H9 (cell line): Measurements from ENCODE around the gene NDUFA12. TPM values are rescaled to one million over a fixed set of nuclear protein-coding genes. Genes with fewer than 3 reads are reported as not detected.

ENCODE experiments used
- DNase-seq: peaks from one replicate; pipeline ENCODE4 v3.0.0-alpha.2; 2017
- H2AFZ ChIP-seq: one replicate; pipeline ENCODE4 v1.6.1; 2013; ENCODE audit warnings: mild to moderate bottlenecking, low read length, control low read depth, moderate library complexity
- H2AK5ac ChIP-seq: 2 replicates; pipeline ENCODE4 v1.6.1; 2013; ENCODE audit warnings: low read length, control low read depth, mixed read lengths; ENCODE audit not compliant: insufficient read length
- H2BK120ac ChIP-seq: one replicate; pipeline ENCODE4 v1.6.1; 2013; ENCODE audit warnings: low read depth, mild to moderate bottlenecking, low read length, control low read depth, inconsistent platforms; ENCODE audit not compliant: poor library complexity, severe bottlenecking
- H2BK12ac ChIP-seq: 2 replicates; pipeline ENCODE4 v1.6.1; 2013; ENCODE audit warnings: low read length, control low read depth, mixed read lengths, low read depth; ENCODE audit not compliant: insufficient read length
- H2BK15ac ChIP-seq: 2 replicates; pipeline ENCODE4 v1.6.1; 2013; ENCODE audit warnings: low read depth, low read length, control low read depth
- H2BK20ac ChIP-seq: one replicate; pipeline ENCODE4 v1.6.1; 2013; ENCODE audit warnings: low read depth, mild to moderate bottlenecking, low read length, control low read depth, inconsistent platforms; ENCODE audit not compliant: poor library complexity, severe bottlenecking
- H2BK5ac ChIP-seq: 2 replicates; pipeline ENCODE4 v1.6.1; 2013; ENCODE audit warnings: low read length, control low read depth, mixed read lengths; ENCODE audit not compliant: insufficient read length
- H3K14ac ChIP-seq: 2 replicates; pipeline ENCODE4 v1.6.1; 2013; ENCODE audit warnings: low read length, control low read depth; ENCODE audit not compliant: insufficient read depth
- H3K18ac ChIP-seq: 2 replicates; pipeline ENCODE4 v1.6.1; 2013; ENCODE audit warnings: low read depth, mild to moderate bottlenecking, mixed read lengths, low read length, control low read depth; ENCODE audit not compliant: insufficient read length
- H3K23ac ChIP-seq: 2 replicates; pipeline ENCODE4 v1.6.1; 2013; ENCODE audit warnings: low read length, control low read depth, mixed read lengths, low read depth; ENCODE audit not compliant: insufficient read length
- H3K23me2 ChIP-seq: 2 replicates; pipeline ENCODE4 v1.6.1; 2013; ENCODE audit warnings: low read depth, mild to moderate bottlenecking, mixed read lengths, low read length, control low read depth; ENCODE audit not compliant: insufficient read length, poor library complexity, severe bottlenecking
- H3K27ac ChIP-seq: 2 replicates; pipeline ENCODE4 v1.5.1; 2013; ENCODE audit warnings: low read length, control low read depth, mixed read lengths, low read depth; ENCODE audit not compliant: insufficient read length
- H3K27me3 ChIP-seq: 2 replicates; pipeline ENCODE4 v1.6.1; 2013; ENCODE audit warnings: low read length, control low read depth, inconsistent platforms; ENCODE audit not compliant: insufficient read depth
- H3K4ac ChIP-seq: 2 replicates; pipeline ENCODE4 v1.6.1; 2013; ENCODE audit warnings: low read depth, mild to moderate bottlenecking, control low read depth, inconsistent platforms, low read length, moderate library complexity
- H3K4me1 ChIP-seq: 2 replicates; pipeline ENCODE4 v1.6.1; 2013; ENCODE audit warnings: low read length, control low read depth, inconsistent platforms; ENCODE audit not compliant: insufficient read depth
- H3K4me2 ChIP-seq: 2 replicates; pipeline ENCODE4 v1.6.1; 2013; ENCODE audit warnings: low read length, control low read depth, mixed read lengths; ENCODE audit not compliant: insufficient read length, insufficient read depth
- H3K56ac ChIP-seq: 2 replicates; pipeline ENCODE4 v1.6.1; 2013; ENCODE audit warnings: low read depth, mild to moderate bottlenecking, mixed read lengths, low read length, control low read depth; ENCODE audit not compliant: insufficient read length
- H3K79me1 ChIP-seq: 2 replicates; pipeline ENCODE4 v1.6.1; 2013; ENCODE audit warnings: low read depth, mild to moderate bottlenecking, moderate library complexity, low read length, control low read depth, inconsistent platforms; ENCODE audit not compliant: insufficient read depth, poor library complexity, severe bottlenecking
- H3K79me2 ChIP-seq: 2 replicates; pipeline ENCODE4 v1.6.1; 2013; ENCODE audit warnings: low read length, control low read depth, inconsistent platforms; ENCODE audit not compliant: insufficient read depth
- H3K9ac ChIP-seq: 2 replicates; pipeline ENCODE4 v1.6.1; 2013; ENCODE audit warnings: low read length, control low read depth, mixed read lengths; ENCODE audit not compliant: insufficient read length; ENCODE audit errors: extremely low read depth
- H3K9me3 ChIP-seq: one replicate; pipeline ENCODE4 v1.6.1; 2013; ENCODE audit warnings: low read depth, low read length, inconsistent platforms; ENCODE audit not compliant: control insufficient read depth
- H3T11ph ChIP-seq: one replicate; pipeline ENCODE4 v1.6.1; 2013; ENCODE audit warnings: mild to moderate bottlenecking, low read length, control low read depth, inconsistent platforms
- H4K20me1 ChIP-seq: one replicate; pipeline ENCODE4 v1.6.1; 2013; ENCODE audit not compliant: control insufficient read depth, insufficient read length, insufficient read depth
- H4K5ac ChIP-seq: 2 replicates; pipeline ENCODE4 v1.6.1; 2013; ENCODE audit warnings: low read depth, mild to moderate bottlenecking, mixed read lengths, low read length, control low read depth; ENCODE audit not compliant: insufficient read length
- H4K8ac ChIP-seq: replicated peaks from 2 replicates; pipeline ENCODE4 v1.6.1; 2013; ENCODE audit warnings: low read length, control low read depth, mixed read lengths, low read depth; ENCODE audit not compliant: insufficient read length
- H4K91ac ChIP-seq: 2 replicates; pipeline ENCODE4 v1.6.1; 2013; ENCODE audit warnings: low read depth, mild to moderate bottlenecking, moderate library complexity, mixed read lengths, low read length, control low read depth; ENCODE audit not compliant: insufficient read length
- H3K27ac Mint-ChIP-seq, 3 experiments: 2 replicates in 2 of 3; 3 replicates in 1 of 3; pipeline ENCODE4 v1.8.0; 2020 to 2021; ENCODE audit warnings: mixed read lengths in 3 of 3, mild to moderate bottlenecking in 1 of 3, moderate library complexity in 1 of 3
- H3K27me3 Mint-ChIP-seq: 2 replicates; pipeline ENCODE4 v1.8.0; 2021; ENCODE audit warnings: low read depth, mild to moderate bottlenecking, moderate library complexity, mixed read lengths
- H3K36me3 Mint-ChIP-seq, 3 experiments: 2 replicates in 2 of 3; 3 replicates in 1 of 3; pipeline ENCODE4 v1.8.0; 2020 to 2021; ENCODE audit warnings: low read depth in 3 of 3, mixed read lengths in 3 of 3; ENCODE audit not compliant: insufficient read depth in 1 of 3
- H3K4me1 Mint-ChIP-seq, 2 experiments: 2 replicates each; pipeline ENCODE4 v1.8.0; 2020; ENCODE audit warnings: mixed read lengths in 2 of 2
- H3K4me3 Mint-ChIP-seq, 2 experiments: 2 replicates in 1 of 2; 3 replicates in 1 of 2; pipeline ENCODE4 v1.8.0; 2020 to 2021; ENCODE audit warnings: mild to moderate bottlenecking in 2 of 2, mixed read lengths in 2 of 2, moderate library complexity in 1 of 2
- H3K9me3 Mint-ChIP-seq, 2 experiments: 2 replicates in 1 of 2; 3 replicates in 1 of 2; pipeline ENCODE4 v1.8.0; 2020; ENCODE audit warnings: mild to moderate bottlenecking in 2 of 2, mixed read lengths in 2 of 2, moderate library complexity in 1 of 2
- CTCF ChIP-seq: fragments of 200-600 bp; sonication (generic); conservative IDR thresholded peaks from 3 replicates; pipeline ENCODE4 v1.8.0; 2021; ENCODE audit warnings: antibody characterized with exemption, mild to moderate bottlenecking
- WGBS: extraction: QIAGEN DNeasy Blood & Tissue Kit; methylation state at CpG from one replicate; pipeline ENCODE4 v1.1.7; 2013; ENCODE audit warnings: missing lambda C conversion rate, low lambda C conversion rate, mixed read lengths; ENCODE audit not compliant: insufficient read length; ENCODE audit errors: extremely low coverage; 5-methylcytosine and 5-hydroxymethylcytosine counted together
- total RNA-seq: library from RNA; stranded (reverse); gene quantifications from 2 replicates; pipeline ENCODE4 v1.2.1, GENCODE V29; 2021

Gene NDUFA12
- total RNA-seq, 1 experiment from 2014 or later = 104 TPM

- no peaks in the 10 kb centered on the region; the same call in none of the 2 replicates for H3K27me3 Mint-ChIP-seq
Measured at GRCh38 chr12:95003921-95004272, 400 bp upstream of the NDUFA12 start.

More at GRCh38 chr12:95003921-95004272, 400 bp upstream of the NDUFA12 start:
- no peaks in the 10 kb centered on the region for H3K79me1 ChIP-seq
- no peak for DNase-seq
- no peak overlapping the region for H2BK5ac ChIP-seq
- Mint-ChIP-seq H3K36me3 (peaks cover 0 to 6% (median 3%) of the 10 kb centered on the region in 3 experiments; a peak in 3 of 7 replicates), H3K9me3 (peaks cover 8 to 11% of the 10 kb centered on the region in 2 experiments; a peak in 3 of 5 replicates), H3K4me3 (peak overlapping the region; percentile 95 to 96), H3K4me1 (peaks cover 4 to 9% of the 10 kb centered on the region in 2 experiments), H3K27ac (peak overlapping the region in 2 of 3 experiments; percentile 97 to 98; a peak in 2 of 7 replicates)
- no peak overlapping the region for H2BK120ac ChIP-seq
- H3K9ac ChIP-seq = no peak overlapping the region
- H3K27ac ChIP-seq = no peak overlapping the region
- WGBS = no CpG with 5 or more reads among the region's 15 CpGs
- no peak overlapping the region for H2AFZ ChIP-seq
- H2BK15ac ChIP-seq = no peak overlapping the region
- peaks cover 4% of the 10 kb centered on the region for H3K23me2 ChIP-seq
- no peaks in the 10 kb centered on the region for H3K27me3 ChIP-seq
- no peak overlapping the region for H2BK12ac ChIP-seq
- H2BK20ac ChIP-seq = no peak overlapping the region
- H4K20me1 ChIP-seq = no peaks in the 10 kb centered on the region
- H3K4ac ChIP-seq = no peak overlapping the region
- no peak overlapping the region for H3K56ac ChIP-seq
- no peak overlapping the region for H3T11ph ChIP-seq
- H3K79me2 ChIP-seq = no peaks in the 10 kb centered on the region
- H3K9me3 ChIP-seq = no peaks in the 10 kb centered on the region
- H3K4me2 ChIP-seq = no peak overlapping the region
- no peak overlapping the region for H2AK5ac ChIP-seq
- no peaks in the 10 kb centered on the region for H3K4me1 ChIP-seq
- no peak overlapping the region for H4K8ac ChIP-seq
- no peak overlapping the region for H3K23ac ChIP-seq
- H4K5ac ChIP-seq = no peak overlapping the region
- no peak overlapping the region for H3K18ac ChIP-seq
- H4K91ac ChIP-seq = no peak overlapping the region
- H3K14ac ChIP-seq = no peak overlapping the region
- TF ChIP-seq CTCF = no peak
